HG03469 (cell line): ENCODE data around the gene APOLD1.
"Not testable (repeated sequence)": the region's sequence is repeated elsewhere in the genome, so short reads cannot be mapped to it uniquely, and the experiment has no call there.

Experiments
- ATAC-seq: cut with Tn5 transposase; IDR thresholded peaks from one replicate; pipeline ENCODE4 v1.9.1; 2021; ENCODE audit warnings: mild to moderate bottlenecking, moderate library complexity, moderate number of reproducible peaks; ENCODE audit not compliant: unreplicated experiment

APOLD1 gene

GRCh38 chr12:12807517-12807903, 22.1 kb downstream of the APOLD1 start:
- ATAC-seq = not testable (repeated sequence)

GRCh38 chr12:12807970-12808702, 22.7 kb downstream of the APOLD1 start:
- peak; percentile 51 for ATAC-seq

- no peak for ATAC-seq
These were observed 25.1 kb downstream of the APOLD1 start for GRCh38 chr12:12810553-12811021.

- ATAC-seq = no peak
These were observed 25.9 kb downstream of the APOLD1 start for GRCh38 chr12:12811343-12811742.

GRCh38 chr12:12812174-12812573, 26.7 kb downstream of the APOLD1 start:
- ATAC-seq = no peak

GRCh38 chr12:12812618-12813119, 27.2 kb downstream of the APOLD1 start:
- no peak for ATAC-seq

- ATAC-seq = peak; percentile 61
These were observed 28.0 kb downstream of the APOLD1 start, which contains the start of gene DDX47 for GRCh38 chr12:12813120-12814101. DDX47 (plus strand) TSS chr12:12813346; CDS start chr12:12813368, 22 bp downstream.

- ATAC-seq = no peak
These were observed 32.2 kb downstream of the APOLD1 start for GRCh38 chr12:12817616-12818015.

GRCh38 chr12:12818701-12819100, 33.2 kb downstream of the APOLD1 start:
- no peak for ATAC-seq

GRCh38 chr12:12819221-12819620, 33.8 kb downstream of the APOLD1 start:
- ATAC-seq = no peak

GRCh38 chr12:12819752-12820311, 34.4 kb downstream of the APOLD1 start:
- ATAC-seq = no peak

- ATAC-seq = not testable (repeated sequence)
These were observed 34.9 kb downstream of the APOLD1 start for GRCh38 chr12:12820376-12820775.

- ATAC-seq = peak; percentile 59
These were observed 36.5 kb downstream of the APOLD1 start for GRCh38 chr12:12821975-12822374.

GRCh38 chr12:12822886-12823285, 37.4 kb downstream of the APOLD1 start:
- no peak for ATAC-seq

GRCh38 chr12:12823300-12823699, 37.8 kb downstream of the APOLD1 start:
- no peak for ATAC-seq

GRCh38 chr12:12823811-12824210, 38.4 kb downstream of the APOLD1 start:
- ATAC-seq = no peak

GRCh38 chr12:12835378-12836146, 50.1 kb downstream of the APOLD1 start:
- ATAC-seq = no peak

- ATAC-seq = no peak
These were observed 51.1 kb downstream of the APOLD1 start for GRCh38 chr12:12836571-12836970.

GRCh38 chr12:12837025-12837812, 51.8 kb downstream of the APOLD1 start:
- no peak for ATAC-seq

- no peak for ATAC-seq
These were observed 52.3 kb downstream of the APOLD1 start for GRCh38 chr12:12837813-12838153.
